ENCODE measurements around the gene FIZ1. TPM values are rescaled to one million over a fixed set of nuclear protein-coding genes. Genes with fewer than 3 reads are reported as not detected.

FIZ1 gene
- total and polyA plus RNA-seq, 2 of the 4 experiments (the other 2 are of a cell fraction): 1.3 to 5.9 TPM

GRCh38 chr19:55624109-55625003, 25.0 kb upstream of the FIZ1 start, which contains the start of gene ZNF784:
ZNF784 (minus strand) TSS chr19:55624566; CDS start chr19:55624561, 5 bp downstream.
- H2AFZ ChIP-seq (replicated peaks; ENCODE audit: low read length, poor library complexity): peak within 1 kb of the TSS; percentile 93
- intact Hi-C loops (cut with micrococcal nuclease) (no loop called here), dilution Hi-C loops (cut with HindIII; ENCODE audit: low sequenced_read_pairs, unreplicated experiment) (no loop called here), in situ Hi-C loops (cut with MboI; ENCODE audit: low sequenced_read_pairs) (loop anchor here (25.0 kb wide), 2 partner anchors 337 to 512 kb away; partner anchors contain the start of genes BRSK1, HSPBP1 and PPP1R12C)
- peak within 1 kb of the TSS; percentile 88; the same call in 1 of the 2 replicates for H3K18ac ChIP-seq (ENCODE audit: low read depth, low read length)
- TF ChIP-seq ELK1 (IDR thresholded peaks at IDR 0.05; ENCODE audit: borderline replicate concordance, low read depth, low read length) (no peak), MXI1 (IDR thresholded peaks at IDR 0.05; ENCODE audit: borderline replicate concordance, low read depth, low read length) (peak; percentile 17; the same call in 1 of the 2 replicates), POLR2A (IDR thresholded peaks at IDR 0.05; ENCODE audit: low read depth, low read length) (peak; percentile 85), NFE2L2 (IDR thresholded peaks at IDR 0.05; ENCODE audit: low read depth, low read length) (no peak), MAZ (IDR thresholded peaks at IDR 0.05; ENCODE audit: borderline replicate concordance, low read depth, low read length) (peak; percentile 83; the same call in 1 of the 2 replicates)
- peak within 1 kb of the TSS; percentile 99 for H3K27ac ChIP-seq (ENCODE audit: insufficient read depth, low read length)
- peaks cover 13% of the 10 kb centered on the region; the same call in 1 of the 2 replicates for H3K36me3 ChIP-seq (ENCODE audit: control insufficient read depth, insufficient read depth, low read length)
- no peak within 1 kb of the TSS for H3K23ac ChIP-seq (ENCODE audit: low read depth, low read length)
- peak within 1 kb of the TSS; percentile 53; the same call in 1 of the 2 replicates for H2BK120ac ChIP-seq (ENCODE audit: low read depth, low read length)
- peak within 1 kb of the TSS; percentile 30; the same call in 1 of the 2 replicates for H3K56ac ChIP-seq (ENCODE audit: extremely low read depth, insufficient read depth, low read length)
- peak within 1 kb of the TSS; percentile 70; the same call in 1 of the 2 replicates for H4K91ac ChIP-seq (ENCODE audit: insufficient read depth, low read depth, low read length)
- H2BK15ac ChIP-seq (ENCODE audit: low read depth, low read length): no peak within 1 kb of the TSS; the same call in 2 of the 3 replicates
- H3K4me1 ChIP-seq (ENCODE audit: control insufficient read depth, insufficient read depth, low read length): peaks cover 7% of the 10 kb centered on the region
- CTCF ChIA-PET: interaction anchor here (0.6 to 2.0 kb wide), 2 partner anchors 18 to 541 kb away, joined by 4 to 6 read pairs; no protein-coding TSS in a partner anchor
- peak within 1 kb of the TSS; percentile 87 for H3K9ac ChIP-seq (ENCODE audit: low read depth, low read length)
- DNase-seq: peak; percentile 90
- peaks cover 3% of the 10 kb centered on the region; the same call in 1 of the 2 replicates for H4K20me1 ChIP-seq (ENCODE audit: insufficient read depth, low read length)
- POLR2A ChIA-PET (ENCODE audit: unreplicated experiment): interaction anchor here (0.6 to 1.0 kb wide), 3 partner anchors 26 to 132 kb away, joined by 3 to 10 read pairs (median 4); partner anchors contain the start of gene FIZ1
- no peak within 1 kb of the TSS for H2BK20ac ChIP-seq (ENCODE audit: low read depth, low read length)
- H4K5ac ChIP-seq (ENCODE audit: low read depth, low read length): peak within 1 kb of the TSS; percentile 95; the same call in 1 of the 2 replicates
- peak within 1 kb of the TSS; percentile 97 for H3K4me2 ChIP-seq (ENCODE audit: low read depth, low read length)
- peaks cover 11% of the 10 kb centered on the region; the same call in 1 of the 2 replicates for H3K9me1 ChIP-seq (ENCODE audit: insufficient read depth, low read length)
- BruUV-seq (replicated peaks): no TSS peak
- peak within 1 kb of the TSS; percentile 78 for H3K4ac ChIP-seq (ENCODE audit: low read depth, low read length)
- H3K27me3 ChIP-seq (ENCODE audit: control insufficient read depth, insufficient read depth, low read length): no peaks in the 10 kb centered on the region
- ATAC-seq (ENCODE audit: low read depth): peak; percentile 93
- H3K9me3 ChIP-seq (ENCODE audit: control insufficient read depth, insufficient read depth, low read length): no peaks in the 10 kb centered on the region
- 0% methylated on average over 10 of the region's 56 CpGs; no CpG with 5 or more reads in 1 of the 2 experiments for WGBS, 2 experiments (ENCODE audit: extremely low coverage in 2 of 2, insufficient read length in 1 of 2)
- H2AK5ac ChIP-seq (ENCODE audit: low read depth, low read length): peak within 1 kb of the TSS; percentile 44; the same call in 1 of the 2 replicates
- peak within 1 kb of the TSS; percentile 95 for H2BK5ac ChIP-seq (ENCODE audit: low read depth, low read length, poor library complexity, severe bottlenecking)
- H2AK9ac ChIP-seq (replicated peaks; ENCODE audit: low read depth, low read length, poor library complexity): no peak within 1 kb of the TSS
- H3K4me3 ChIP-seq (ENCODE audit: insufficient read depth, low read depth, low read length): peak within 1 kb of the TSS; percentile 83
- peaks cover 7 to 35% of the 10 kb centered on the region in 2 experiments for H3K79me1 ChIP-seq (ENCODE audit: low read depth in 1 of 2, low read length in 2 of 2)
- H3K14ac ChIP-seq (replicated peaks; ENCODE audit: low read depth, low read length): peak within 1 kb of the TSS; percentile 66
- H4K8ac ChIP-seq (ENCODE audit: low read depth in 2 of 2, low read length in 2 of 2): peak within 1 kb of the TSS; percentile 11 to 88
